Gastroesophageal sphincter (tissue), 3 donors: ENCODE measurements around the gene TOMM5.

Source experiments
- CTCF ChIP-seq, 4 experiments: fragments of 200-600 bp in 2 of 4; fragments of 450-650 bp in 2 of 4; sonication (generic) in 1 of 4; IDR thresholded peaks; one replicate each; pipeline ENCODE4 v1.5.1; 2017 to 2019; ENCODE audit warnings: antibody characterized with exemption in 4 of 4, mild to moderate bottlenecking in 2 of 4, moderate library complexity in 2 of 4
- POLR2AphosphoS5 ChIP-seq: sonication (generic); formaldehyde crosslinking; IDR thresholded peaks from one replicate; pipeline ENCODE4 v1.6.1; 2017; ENCODE audit warnings: antibody characterized with exemption

GRCh38 chr9:37619806-37620205, 27.4 kb upstream of the TOMM5 start:
- TF ChIP-seq CTCF (IDR thresholded peaks at IDR 0.05) (no peak), POLR2AphosphoS5 (no peak)
